GM12864 (cell line): ENCODE measurements around the gene VKORC1L1.
"Not testable (repeated sequence)": the region's sequence is repeated elsewhere in the genome, so short reads cannot be mapped to it uniquely, and the experiment has no call there.

Experiments used
- DNase-seq: peaks from one replicate; pipeline ENCODE4 v3.0.0-alpha.2; 2011; ENCODE audit warnings: low read depth
- H3K4me3 ChIP-seq: 2 replicates; pipeline ENCODE4 v1.5.1; 2011; ENCODE audit warnings: mild to moderate bottlenecking, low read depth, low read length, control low read depth
- TF ChIP-seq, protein P1 (sequence below): IDR thresholded peaks from 2 replicates; pipeline ENCODE4 v1.5.1; 2011; ENCODE audit warnings: low read depth, mild to moderate bottlenecking, moderate library complexity, low read length, control low read depth, inconsistent platforms; ENCODE audit errors: missing control alignments

The VKORC1L1 gene

GRCh38 chr7:65892161-65892560, 19.3 kb downstream of the VKORC1L1 start:
- DNase-seq: no peak
- TF ChIP-seq, protein P1, sequence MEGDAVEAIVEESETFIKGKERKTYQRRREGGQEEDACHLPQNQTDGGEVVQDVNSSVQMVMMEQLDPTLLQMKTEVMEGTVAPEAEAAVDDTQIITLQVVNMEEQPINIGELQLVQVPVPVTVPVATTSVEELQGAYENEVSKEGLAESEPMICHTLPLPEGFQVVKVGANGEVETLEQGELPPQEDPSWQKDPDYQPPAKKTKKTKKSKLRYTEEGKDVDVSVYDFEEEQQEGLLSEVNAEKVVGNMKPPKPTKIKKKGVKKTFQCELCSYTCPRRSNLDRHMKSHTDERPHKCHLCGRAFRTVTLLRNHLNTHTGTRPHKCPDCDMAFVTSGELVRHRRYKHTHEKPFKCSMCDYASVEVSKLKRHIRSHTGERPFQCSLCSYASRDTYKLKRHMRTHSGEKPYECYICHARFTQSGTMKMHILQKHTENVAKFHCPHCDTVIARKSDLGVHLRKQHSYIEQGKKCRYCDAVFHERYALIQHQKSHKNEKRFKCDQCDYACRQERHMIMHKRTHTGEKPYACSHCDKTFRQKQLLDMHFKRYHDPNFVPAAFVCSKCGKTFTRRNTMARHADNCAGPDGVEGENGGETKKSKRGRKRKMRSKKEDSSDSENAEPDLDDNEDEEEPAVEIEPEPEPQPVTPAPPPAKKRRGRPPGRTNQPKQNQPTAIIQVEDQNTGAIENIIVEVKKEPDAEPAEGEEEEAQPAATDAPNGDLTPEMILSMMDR: no peak
- no peak overlapping the region for H3K4me3 ChIP-seq

- TF ChIP-seq, protein P1: no peak
- no peak for DNase-seq
- no peak overlapping the region for H3K4me3 ChIP-seq
These were observed 20.0 kb downstream of the VKORC1L1 start for GRCh38 chr7:65892835-65893234.

GRCh38 chr7:65896279-65896870, 23.5 kb downstream of the VKORC1L1 start:
- no peak overlapping the region for H3K4me3 ChIP-seq
- DNase-seq: no peak
- TF ChIP-seq, protein P1: no peak

- H3K4me3 ChIP-seq, DNase-seq: not testable (repeated sequence)
These were observed 24.4 kb downstream of the VKORC1L1 start for GRCh38 chr7:65897289-65897688.

DNA sequence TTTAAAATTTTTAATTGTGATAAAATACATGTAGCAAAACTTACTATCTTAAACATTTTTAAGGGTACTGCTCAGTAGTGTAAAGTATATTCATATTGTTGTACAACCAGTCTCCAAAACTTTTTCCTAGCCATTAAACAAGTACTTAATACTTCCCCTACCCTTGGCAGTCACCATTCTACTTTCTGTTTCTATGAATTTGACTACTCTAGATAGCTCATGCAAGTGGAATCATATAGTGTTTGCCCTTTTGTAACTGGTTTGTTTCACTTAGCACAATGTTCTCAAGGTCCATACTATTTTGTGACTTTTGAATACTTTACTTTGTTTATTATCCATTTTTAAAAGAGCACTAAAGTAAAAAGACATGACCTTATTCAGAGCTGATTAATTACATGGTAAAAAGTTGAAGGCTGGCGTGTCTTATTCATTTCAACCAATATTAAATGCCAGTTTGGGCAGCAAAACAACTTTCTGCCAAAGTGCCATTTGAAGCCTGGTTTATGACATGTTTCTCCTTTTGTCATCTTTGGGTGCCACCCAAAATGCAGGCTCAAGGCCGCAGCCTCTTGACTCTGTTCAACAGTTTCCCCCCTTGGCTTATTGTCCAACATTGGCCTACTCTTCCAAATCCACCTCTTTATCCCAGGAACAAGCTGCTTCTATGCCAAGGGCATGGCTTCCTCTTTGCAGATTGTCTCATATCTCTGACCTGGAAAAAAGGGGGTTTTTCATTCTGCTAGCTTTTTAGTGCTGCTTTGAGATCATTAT, 26.0 kb downstream of the VKORC1L1 start:
- not testable (repeated sequence) for H3K4me3 ChIP-seq

DNA sequence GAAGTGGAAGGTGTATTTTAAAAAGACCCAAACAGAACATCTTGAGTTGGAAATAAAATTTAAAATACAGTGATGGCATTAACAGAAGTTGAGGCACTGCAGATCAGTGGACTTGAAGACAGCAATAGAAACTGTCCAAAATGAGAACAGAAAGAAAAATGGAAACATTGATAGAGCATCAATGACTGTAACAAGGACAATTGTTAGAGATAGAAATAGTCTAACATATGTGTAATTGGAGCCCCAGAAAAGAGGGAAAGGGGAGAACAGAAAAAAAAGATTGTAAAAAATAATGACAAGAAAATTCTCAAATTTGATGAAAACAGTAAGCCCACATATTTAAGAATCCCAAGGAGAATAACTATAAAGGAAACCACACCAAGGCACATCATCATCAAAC, 29.4 kb downstream of the VKORC1L1 start:
- TF ChIP-seq, protein P1: no peak
- no peak for DNase-seq
- H3K4me3 ChIP-seq: no peak overlapping the region

More for the DNA sequence above, 26.0 kb downstream of the VKORC1L1 start:
- DNase-seq: not testable (repeated sequence)

GRCh38 chr7:65907501-65908198, 34.8 kb downstream of the VKORC1L1 start:
- H3K4me3 ChIP-seq: no peak overlapping the region
- no peak for DNase-seq
- TF ChIP-seq, protein P1: no peak
